A549 treated with Hydrocortisone at 1 μM for 4 hours (cell line): ENCODE measurements around the gene PCP4. TPM values are rescaled to one million over a fixed set of nuclear protein-coding genes. Genes with fewer than 3 reads are reported as not detected.

Experiments
- total RNA-seq: library from RNA; stranded (reverse); fragments of 200-300 nt; extraction: Qiagen RNA extraction; gene quantifications from 5 replicates; pipeline ENCODE4 v1.2.3, GENCODE V29; 2022

PCP4 gene
- total RNA-seq: not detected in 5 replicates

DNA sequence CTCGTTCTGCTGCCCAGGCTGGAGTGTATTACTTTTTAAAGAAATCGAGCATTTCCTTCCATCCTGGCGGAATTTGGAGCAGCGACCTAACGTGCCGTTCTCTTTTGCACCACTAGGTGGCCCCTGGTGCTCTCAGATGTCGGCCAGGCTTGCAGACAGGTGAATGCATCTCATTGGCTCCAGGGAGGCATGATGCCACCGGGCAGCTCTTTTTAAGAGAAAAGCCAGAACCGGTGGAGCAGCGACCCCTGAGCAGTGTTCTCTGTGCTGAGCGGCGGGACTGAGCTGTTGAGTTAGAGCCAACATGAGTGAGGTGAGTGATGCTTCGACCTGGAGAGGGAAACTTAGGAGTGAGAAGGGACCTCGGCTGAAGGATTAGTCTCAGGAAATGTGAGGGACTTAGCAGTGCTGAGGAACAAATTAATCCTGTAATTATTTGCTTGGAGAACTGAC lies at the start of gene PCP4:
TSS of gene PCP4 (plus strand) at position 241 of the 453 bp plus-strand sequence. CDS start at position 305, 64 bp downstream.

Other genes with a start within 250 kb of the PCP4 start
- not detected in 5 replicates for gene IGSF5, start 122.3 kb upstream of the PCP4 start, total RNA-seq